ENCODE measurements around the gene ACP2.

GRCh38 chr11:47264521-47264920 is 15.9 kb upstream of the ACP2 start:
- TF ChIP-seq E2F8 (IDR thresholded peaks at IDR 0.05; ENCODE audit: low read depth, partially characterized antibody) (no peak), CTCF (IDR thresholded peaks at IDR 0.05 in 2 of 3, conservative IDR thresholded peaks at IDR 0.05 in 1 of 3; ENCODE audit: control insufficient read depth in 2 of 3, extremely low read depth in 1 of 3, insufficient read depth in 1 of 3, low read depth in 3 of 3, low read length in 3 of 3) (no peak), TCF3 (IDR thresholded peaks at IDR 0.05; ENCODE audit: borderline replicate concordance, insufficient read depth, low read depth, low read length) (no peak), USF2 (IDR thresholded peaks at IDR 0.05; ENCODE audit: borderline replicate concordance, low read depth, low read length) (no peak), BCL11A (IDR thresholded peaks at IDR 0.05; ENCODE audit: low read depth, low read length) (no peak), ZZZ3 (IDR thresholded peaks at IDR 0.05; ENCODE audit: control insufficient read depth, insufficient read length, low read depth) (no peak), ASH2L (IDR thresholded peaks at IDR 0.05; ENCODE audit: borderline replicate concordance, low read depth) (no peak), KDM1A (IDR thresholded peaks at IDR 0.05; ENCODE audit: borderline replicate concordance) (no peak), ELK1 (IDR thresholded peaks at IDR 0.05; ENCODE audit: low read depth, low read length) (no peak), MAX (IDR thresholded peaks at IDR 0.05; ENCODE audit: low read depth, low read length) (no peak)

All from GM12878 (cell line).